HG02610 (cell line): ENCODE results near the gene NTF3.

Experiments
- ATAC-seq: cut with Tn5 transposase; IDR thresholded peaks from one replicate; pipeline ENCODE4 v1.9.1; 2021; ENCODE audit warnings: mild to moderate bottlenecking, moderate library complexity; ENCODE audit not compliant: unreplicated experiment

Gene NTF3

GRCh38 chr12:5456030-5456429 lies 24.1 kb downstream of the NTF3 start:
- no peak for ATAC-seq

- no peak for ATAC-seq
These were observed 25.0 kb downstream of the NTF3 start for GRCh38 chr12:5456906-5457305.

GRCh38 chr12:5458229-5459050 lies 26.5 kb downstream of the NTF3 start:
- ATAC-seq: no peak

- ATAC-seq: no peak
These were observed 27.3 kb downstream of the NTF3 start for GRCh38 chr12:5459051-5459782.

- no peak for ATAC-seq
These were observed 28.9 kb downstream of the NTF3 start for GRCh38 chr12:5460817-5461216.

- ATAC-seq: no peak
These were observed 30.1 kb downstream of the NTF3 start for GRCh38 chr12:5461966-5462365.

GRCh38 chr12:5464096-5464495 lies 32.2 kb downstream of the NTF3 start:
- no peak for ATAC-seq

GRCh38 chr12:5465384-5465783 lies 33.5 kb downstream of the NTF3 start:
- ATAC-seq: no peak

- ATAC-seq: no peak
These were observed 34.6 kb downstream of the NTF3 start for GRCh38 chr12:5466521-5466960.

GRCh38 chr12:5467931-5468330 lies 36.0 kb downstream of the NTF3 start:
- ATAC-seq: no peak

GRCh38 chr12:5470221-5470620 lies 38.3 kb downstream of the NTF3 start:
- ATAC-seq: no peak

- ATAC-seq: no peak
These were observed 38.8 kb downstream of the NTF3 start for GRCh38 chr12:5470703-5471102.

GRCh38 chr12:5473076-5473782 lies 41.3 kb downstream of the NTF3 start:
- no peak for ATAC-seq

- no peak for ATAC-seq
These were observed 41.8 kb downstream of the NTF3 start for GRCh38 chr12:5473783-5474116.

GRCh38 chr12:5476356-5476755 lies 44.4 kb downstream of the NTF3 start:
- no peak for ATAC-seq

GRCh38 chr12:5478081-5478706 lies 46.3 kb downstream of the NTF3 start:
- ATAC-seq: no peak

GRCh38 chr12:5479761-5480160 lies 47.9 kb downstream of the NTF3 start:
- no peak for ATAC-seq

GRCh38 chr12:5480218-5480937 lies 48.5 kb downstream of the NTF3 start:
- ATAC-seq: no peak

- no peak for ATAC-seq
These were observed 49.0 kb downstream of the NTF3 start for GRCh38 chr12:5480938-5481303.

- no peak for ATAC-seq
These were observed 49.7 kb downstream of the NTF3 start for GRCh38 chr12:5481645-5482044.

GRCh38 chr12:5484426-5484825 lies 52.5 kb downstream of the NTF3 start:
- ATAC-seq: no peak
